Measurements from ENCODE around the gene DHRSX. TPM values are rescaled to one million over a fixed set of nuclear protein-coding genes. Genes with fewer than 3 reads are reported as not detected.

The DHRSX gene
- polyA plus RNA-seq, 1 donor from 2014 or later, result 15.7 TPM

- H3K79me2 ChIP-seq (replicated peaks; ENCODE audit: insufficient read depth, low read length), result no peaks in the 10 kb centered on the region
- H3K9me2 ChIP-seq (ENCODE audit: insufficient read depth, low read length), result no peaks in the 10 kb centered on the region
- H2AFZ ChIP-seq (ENCODE audit: low read depth, low read length), result no peak overlapping the region
- H3K9me3 ChIP-seq (ENCODE audit: low read length), result no peaks in the 10 kb centered on the region
- H3K4me2 ChIP-seq (ENCODE audit: low read length), result no peak overlapping the region
- TF ChIP-seq CTCF (IDR thresholded peaks at IDR 0.05; ENCODE audit: poor library complexity, severe bottlenecking) (no peak), EZH2 (IDR thresholded peaks at IDR 0.05; ENCODE audit: borderline replicate concordance, insufficient read depth, low read length, poor library complexity, severe bottlenecking) (no peak), RAD21 (conservative IDR thresholded peaks at IDR 0.05) (no peak)
- no peaks in the 10 kb centered on the region for H3F3A ChIP-seq (ENCODE audit: insufficient read depth, low read length, poor library complexity, severe bottlenecking)
- H3K36me3 ChIP-seq (ENCODE audit: insufficient read depth, low read length), result no peaks in the 10 kb centered on the region
- no peak overlapping the region for H3K27ac ChIP-seq (ENCODE audit: low read length)
- H3K9ac ChIP-seq (ENCODE audit: low read length), result no peak overlapping the region
- no peaks in the 10 kb centered on the region for H3K27me3 ChIP-seq (ENCODE audit: insufficient read depth, low read depth, low read length)
- H4K20me1 ChIP-seq (ENCODE audit: insufficient read depth), result no peaks in the 10 kb centered on the region
- H3K4me3 ChIP-seq (ENCODE audit: low read length), result no peak overlapping the region
Measured at GRCh38 chrX:2397229-2398063, 103.3 kb downstream of the DHRSX start.

GRCh38 chrX:2395261-2395992, 105.3 kb downstream of the DHRSX start:
- H3F3A ChIP-seq (ENCODE audit: insufficient read depth, low read length, poor library complexity, severe bottlenecking), result no peaks in the 10 kb centered on the region
- no peaks in the 10 kb centered on the region for H3K9me2 ChIP-seq (ENCODE audit: insufficient read depth, low read length)
- no peak overlapping the region for H3K4me2 ChIP-seq (ENCODE audit: low read length)
- H3K4me3 ChIP-seq (ENCODE audit: low read length), result no peak overlapping the region
- TF ChIP-seq REST (IDR thresholded peaks at IDR 0.05; ENCODE audit: borderline replicate concordance), result no peak
- no peak for TF ChIP-seq POLR2AphosphoS5 (IDR thresholded peaks at IDR 0.05)
- no peak for TF ChIP-seq SMC3 (conservative IDR thresholded peaks at IDR 0.05; ENCODE audit: poor library complexity)
- TF ChIP-seq CTCF (IDR thresholded peaks at IDR 0.05; ENCODE audit: poor library complexity, severe bottlenecking), result no peak
- TF ChIP-seq MXI1 (conservative IDR thresholded peaks at IDR 0.05; ENCODE audit: poor library complexity, severe bottlenecking), result no peak
- H2AFZ ChIP-seq (ENCODE audit: low read depth, low read length), result no peak overlapping the region
- H3K27ac ChIP-seq (ENCODE audit: low read length), result no peak overlapping the region
- H3K27me3 ChIP-seq (ENCODE audit: insufficient read depth, low read depth, low read length), result no peaks in the 10 kb centered on the region
- no peaks in the 10 kb centered on the region for H4K20me1 ChIP-seq (ENCODE audit: insufficient read depth)
- peaks cover 5% of the 10 kb centered on the region for H3K9me3 ChIP-seq (ENCODE audit: low read length)
- no peaks in the 10 kb centered on the region for H3K79me2 ChIP-seq (replicated peaks; ENCODE audit: insufficient read depth, low read length)
- H3K36me3 ChIP-seq (ENCODE audit: insufficient read depth, low read length), result peaks cover 9% of the 10 kb centered on the region
- H3K9ac ChIP-seq (ENCODE audit: low read length), result no peak overlapping the region

Data from neural cell (in vitro differentiated cells).